T-helper 9 cell (primary cell): ENCODE results near the gene PPL.
A peak's percentile ranks its signal among the peaks of the same experiment; 100 is the strongest.

Experiments
- DNase-seq: peaks from one replicate; pipeline ENCODE4 v3.0.0-alpha.2; 2020

Gene PPL

GRCh38 chr16:4859900-4860255, 77.1 kb downstream of the PPL start:
- DNase-seq = no peak

GRCh38 chr16:4859190-4859899, 77.6 kb downstream of the PPL start:
- no peak for DNase-seq

GRCh38 chr16:4855804-4856203, 81.1 kb downstream of the PPL start:
- DNase-seq = no peak

GRCh38 chr16:4855371-4855770, 81.6 kb downstream of the PPL start:
- DNase-seq = no peak

GRCh38 chr16:4852221-4852872, 84.6 kb downstream of the PPL start:
- DNase-seq = no peak

GRCh38 chr16:4850211-4850610, 86.7 kb downstream of the PPL start:
- DNase-seq = no peak

DNA sequence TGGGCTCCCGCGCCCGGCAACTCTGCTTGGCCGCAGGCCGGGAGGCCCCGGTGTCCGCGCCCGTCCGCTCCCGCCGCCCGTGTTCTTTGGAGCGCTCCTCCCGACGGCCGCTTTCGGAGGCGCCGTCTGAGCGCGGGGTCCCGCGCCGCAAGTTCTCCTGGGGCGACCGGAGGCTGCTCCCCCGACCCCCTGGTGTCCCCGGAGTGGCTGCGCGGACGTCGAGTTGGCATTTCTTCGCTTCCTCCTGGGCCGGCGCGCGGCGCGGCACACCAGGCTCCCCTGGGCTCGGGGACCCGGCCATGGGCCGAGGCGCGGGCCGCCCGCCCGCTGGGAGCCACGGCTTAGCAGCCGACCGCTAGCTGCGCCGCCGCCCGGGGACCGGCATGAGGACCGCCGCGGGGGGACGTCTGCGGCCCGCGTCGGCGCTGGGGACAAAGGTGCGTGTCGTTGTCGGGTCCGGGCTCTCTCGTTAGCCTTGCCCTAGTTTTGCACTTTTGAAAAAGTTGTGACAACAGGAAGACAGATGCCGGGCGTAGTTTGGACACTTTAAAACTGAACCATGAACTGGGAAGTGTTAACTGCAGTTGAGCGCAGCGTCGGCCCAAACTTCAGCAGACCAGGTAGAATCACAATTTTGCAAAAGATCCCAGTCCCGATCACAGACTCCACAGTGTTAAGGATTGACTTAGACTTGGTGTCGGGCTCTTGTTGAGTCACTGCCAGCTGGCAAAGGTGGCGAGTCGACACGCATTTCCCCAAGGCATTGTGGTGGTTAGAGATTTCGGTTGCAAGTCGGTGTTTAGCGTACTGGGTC, 89.0 kb downstream of the PPL start:
- DNase-seq = peak; percentile 24

GRCh38 chr16:4846901-4847773, 89.8 kb downstream of the PPL start, which contains the start of the genes GLYR1 and UBN1:
TSS of gene GLYR1 (minus strand) at chr16:4847288. CDS start at chr16:4847265, 23 bp downstream.
TSS of gene UBN1 (plus strand) at chr16:4847481. CDS start at chr16:4852918, 5,437 bp downstream.
- peak; percentile 100 for DNase-seq

GRCh38 chr16:4846503-4846900, 90.4 kb downstream of the PPL start:
- no peak for DNase-seq

DNA sequence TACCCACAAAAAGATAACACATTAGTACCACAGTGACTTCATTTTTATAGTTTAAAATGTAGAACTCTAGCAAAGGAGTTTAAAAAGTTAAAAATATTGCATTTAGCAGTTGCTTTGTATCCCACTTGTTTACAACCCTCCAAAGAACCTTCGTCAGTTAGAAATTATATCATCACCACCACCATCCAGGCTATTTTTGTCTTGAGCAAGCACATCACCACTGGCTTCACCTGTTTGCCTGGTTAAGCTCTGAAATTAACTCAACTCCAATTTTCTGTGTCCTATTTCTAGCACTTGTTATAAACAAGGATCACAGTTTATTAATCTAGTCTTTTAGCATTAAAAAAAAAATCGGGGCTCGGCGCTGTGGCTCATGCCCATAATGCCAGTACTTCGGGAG, 96.0 kb downstream of the PPL start:
- no peak for DNase-seq

DNA sequence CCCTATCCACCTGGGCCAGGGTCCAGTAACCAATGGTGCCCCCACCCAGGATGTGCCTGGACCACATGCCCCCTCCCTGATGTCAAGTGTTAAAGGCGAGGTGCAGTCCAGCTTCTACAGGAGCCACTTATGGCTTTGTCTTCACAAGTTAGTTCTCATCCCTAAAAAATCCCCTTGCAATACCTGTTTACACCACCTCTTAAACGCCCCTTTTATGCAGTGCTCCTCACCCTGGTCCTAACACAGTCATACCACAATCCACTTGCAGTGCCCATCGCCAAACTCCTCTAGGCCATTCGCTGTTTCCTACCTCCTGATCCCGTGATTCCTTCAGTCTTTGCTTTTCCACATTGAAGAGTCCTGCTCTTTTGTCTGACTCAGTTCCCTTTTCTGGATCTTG, 97.0 kb downstream of the PPL start:
- no peak for DNase-seq

DNA sequence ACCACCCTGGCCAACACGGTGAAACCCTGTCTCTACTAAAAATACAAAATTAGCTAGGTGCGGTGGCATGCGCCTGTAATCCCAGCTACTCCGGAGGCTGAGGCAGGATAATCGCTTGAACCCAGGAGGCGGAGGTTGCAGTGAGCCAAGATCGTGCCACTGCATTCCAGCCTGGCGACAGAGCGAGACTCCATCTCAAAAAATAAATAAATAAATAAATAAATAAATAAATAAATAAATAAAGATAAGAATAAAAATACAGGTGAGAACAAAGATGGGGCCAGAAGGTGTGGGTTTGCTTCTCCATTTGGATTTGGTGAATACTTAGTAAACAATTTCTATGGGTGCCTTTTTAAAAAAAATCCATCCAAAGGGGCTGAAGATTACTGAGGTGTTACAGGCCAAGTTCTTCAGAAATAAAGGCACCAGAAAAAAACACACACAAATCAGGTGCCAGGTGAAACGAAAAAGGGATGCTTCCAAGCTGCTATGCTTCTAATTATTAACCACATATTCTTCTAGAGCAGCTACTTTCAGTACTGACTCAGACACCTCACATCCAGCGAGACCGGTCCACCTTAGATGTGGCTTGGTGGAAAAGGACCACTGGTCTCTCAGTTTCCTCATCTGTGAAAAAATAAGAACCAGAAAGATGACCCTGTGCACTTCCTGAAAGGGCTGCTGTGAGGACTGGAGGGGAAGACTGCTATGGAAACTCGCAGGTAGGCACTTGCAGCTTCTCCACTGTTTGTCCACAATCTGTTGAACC, 99.0 kb downstream of the PPL start:
- no peak for DNase-seq

GRCh38 chr16:4836727-4837126, 100.2 kb downstream of the PPL start:
- DNase-seq = no peak

- no peak for DNase-seq
These were observed 103.4 kb downstream of the PPL start for GRCh38 chr16:4833584-4833983.

GRCh38 chr16:4832698-4833343, 104.1 kb downstream of the PPL start:
- DNase-seq = no peak
